Nucleus accumbens (tissue), 56 donors: ENCODE measurements around the gene SLC25A44.

ENCODE experiments used
- DNase-seq, 56 donors: peaks; one replicate each; lab custom pipeline; 2025; lab: John Stamatoyannopoulos, UW

SLC25A44 gene

GRCh38 chr1:156259805-156260204 lies 65.9 kb downstream of the SLC25A44 start:
- DNase-seq, result peak in 27 of 56 donors; percentile 19 to 71 (median 39)

- peak in 24 of 56 donors; percentile 30 to 74 (median 52) for DNase-seq
Observed at GRCh38 chr1:156260896-156261295, 67.0 kb downstream of the SLC25A44 start.
